ENCODE results near the gene TMEM9B.

GRCh38 chr11:8948886-8949285 lies 15.4 kb downstream of the TMEM9B start:
- TF ChIP-seq CTCF (IDR thresholded peaks at IDR 0.05 in 4 of 5, conservative IDR thresholded peaks at IDR 0.05 in 1 of 5) (no peak), POLR2A (IDR thresholded peaks at IDR 0.05) (no peak)

Measured in gastrocnemius medialis (tissue), 4 donors.